Endothelial cell (in vitro differentiated cells): ENCODE measurements around the gene NXN. TPM values are rescaled to one million over a fixed set of nuclear protein-coding genes. Genes with fewer than 3 reads are reported as not detected.

Experiments
- DNase-seq: peaks from one replicate; pipeline ENCODE4 v3.0.0; 2021; ENCODE audit warnings: low spot score
- H3K27ac Mint-ChIP-seq: one replicate; pipeline ENCODE4 v1.8.0; 2021; ENCODE audit warnings: mixed read lengths, inconsistent platforms; ENCODE audit not compliant: unreplicated experiment
- H3K27me3 Mint-ChIP-seq: one replicate; pipeline ENCODE4 v1.8.0; 2021; ENCODE audit warnings: mild to moderate bottlenecking, moderate library complexity, mixed read lengths, inconsistent platforms; ENCODE audit not compliant: unreplicated experiment
- H3K36me3 Mint-ChIP-seq: one replicate; pipeline ENCODE4 v1.8.0; 2021; ENCODE audit warnings: mild to moderate bottlenecking, low read depth, mixed read lengths, inconsistent platforms; ENCODE audit not compliant: unreplicated experiment
- H3K4me1 Mint-ChIP-seq: one replicate; pipeline ENCODE4 v1.8.0; 2021; ENCODE audit warnings: mild to moderate bottlenecking, mixed read lengths, inconsistent platforms; ENCODE audit not compliant: unreplicated experiment
- H3K4me3 Mint-ChIP-seq: one replicate; pipeline ENCODE4 v1.8.0; 2021; ENCODE audit warnings: mild to moderate bottlenecking, mixed read lengths, inconsistent platforms; ENCODE audit not compliant: unreplicated experiment
- H3K9me3 Mint-ChIP-seq: one replicate; pipeline ENCODE4 v1.8.0; 2021; ENCODE audit warnings: mixed read lengths, inconsistent platforms; ENCODE audit not compliant: unreplicated experiment
- total RNA-seq: library from RNA; stranded (reverse); fragmentation: NEBNext Ultra II Directional; extraction: Animal tissue kit (Norgen Biotek cat#: 25700); gene quantifications from one replicate; pipeline ENCODE4 v1.2.1, GENCODE V29; 2021; ENCODE audit not compliant: unreplicated experiment
- TF ChIP-seq, protein P1 (sequence below): fragments of 200-600 bp; sonication (generic); IDR thresholded peaks from one replicate; pipeline ENCODE4 v1.5.0; 2021; ENCODE audit warnings: antibody characterized with exemption; ENCODE audit not compliant: unreplicated experiment

The NXN gene
- total RNA-seq, 1 donor from 2014 or later: 53.9 TPM

DNA sequence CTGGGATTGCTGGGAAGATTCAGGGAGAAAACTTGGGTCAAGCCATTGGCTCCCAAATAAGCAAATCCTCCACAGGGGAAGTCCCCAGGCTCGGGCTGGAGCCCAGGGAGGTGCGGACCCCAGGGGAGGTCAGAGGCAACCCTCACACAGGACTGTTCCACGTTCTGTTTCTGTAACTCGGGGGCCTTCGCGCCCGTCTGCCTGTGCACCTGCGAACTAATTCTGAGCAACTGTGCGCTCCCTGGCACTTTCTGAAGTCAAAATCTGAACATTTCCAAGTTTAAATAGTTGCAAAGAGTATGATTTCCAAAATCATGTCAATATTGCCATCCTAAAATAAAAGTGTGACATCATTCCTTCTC, 34.1 kb upstream of the NXN start:
- DNase-seq: no peak
- H3K36me3 Mint-ChIP-seq: no peaks in the 10 kb centered on the region
- H3K9me3 Mint-ChIP-seq: no peaks in the 10 kb centered on the region
- no peak overlapping the region for H3K27ac Mint-ChIP-seq
- H3K27me3 Mint-ChIP-seq: peaks cover 6% of the 10 kb centered on the region
- TF ChIP-seq, protein P1, sequence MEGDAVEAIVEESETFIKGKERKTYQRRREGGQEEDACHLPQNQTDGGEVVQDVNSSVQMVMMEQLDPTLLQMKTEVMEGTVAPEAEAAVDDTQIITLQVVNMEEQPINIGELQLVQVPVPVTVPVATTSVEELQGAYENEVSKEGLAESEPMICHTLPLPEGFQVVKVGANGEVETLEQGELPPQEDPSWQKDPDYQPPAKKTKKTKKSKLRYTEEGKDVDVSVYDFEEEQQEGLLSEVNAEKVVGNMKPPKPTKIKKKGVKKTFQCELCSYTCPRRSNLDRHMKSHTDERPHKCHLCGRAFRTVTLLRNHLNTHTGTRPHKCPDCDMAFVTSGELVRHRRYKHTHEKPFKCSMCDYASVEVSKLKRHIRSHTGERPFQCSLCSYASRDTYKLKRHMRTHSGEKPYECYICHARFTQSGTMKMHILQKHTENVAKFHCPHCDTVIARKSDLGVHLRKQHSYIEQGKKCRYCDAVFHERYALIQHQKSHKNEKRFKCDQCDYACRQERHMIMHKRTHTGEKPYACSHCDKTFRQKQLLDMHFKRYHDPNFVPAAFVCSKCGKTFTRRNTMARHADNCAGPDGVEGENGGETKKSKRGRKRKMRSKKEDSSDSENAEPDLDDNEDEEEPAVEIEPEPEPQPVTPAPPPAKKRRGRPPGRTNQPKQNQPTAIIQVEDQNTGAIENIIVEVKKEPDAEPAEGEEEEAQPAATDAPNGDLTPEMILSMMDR: no peak
- no peak overlapping the region for H3K4me3 Mint-ChIP-seq
- no peaks in the 10 kb centered on the region for H3K4me1 Mint-ChIP-seq

DNA sequence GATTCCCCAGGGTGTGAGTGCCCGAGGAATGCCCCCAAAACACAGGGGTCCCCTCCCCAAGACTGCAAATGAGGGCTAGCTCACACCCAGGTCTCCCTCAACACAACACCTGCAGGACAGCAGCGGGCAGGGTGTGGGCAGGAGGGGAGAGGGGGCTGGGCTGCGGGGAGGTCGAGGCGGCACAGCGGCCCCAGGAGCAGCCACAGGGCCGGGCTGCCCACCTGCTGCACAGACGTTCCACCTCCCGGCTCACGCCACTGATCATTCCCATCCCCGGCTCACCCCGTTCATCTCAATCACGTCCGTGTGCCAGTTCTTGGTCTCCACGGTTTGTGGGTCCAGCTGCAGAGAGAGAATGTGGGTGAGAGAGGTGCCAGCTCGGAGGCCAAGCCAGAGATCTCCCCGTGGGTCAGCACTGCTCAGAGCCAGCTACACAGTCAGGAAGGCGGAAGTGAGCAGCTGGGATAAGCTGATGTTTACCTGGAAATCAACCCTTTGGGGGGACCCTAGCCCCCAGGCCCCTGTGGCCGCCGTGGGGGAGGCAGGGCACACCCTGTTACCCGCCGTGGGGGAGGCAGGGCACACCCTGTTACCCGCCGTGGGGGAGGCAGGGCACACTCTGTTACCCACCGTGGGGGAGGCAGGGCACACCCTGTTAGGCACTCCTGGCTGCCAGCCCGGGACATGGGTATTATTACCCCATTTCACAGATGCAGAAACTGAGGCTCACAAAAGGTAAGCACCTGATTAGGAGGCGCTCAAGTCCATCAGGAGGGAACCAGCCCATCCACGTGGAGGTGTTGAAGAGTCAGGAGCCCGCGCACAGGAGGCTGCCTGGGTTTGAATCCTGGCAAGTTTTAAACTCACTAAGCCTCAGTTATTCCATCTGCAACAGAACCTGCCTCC, 33.5 kb upstream of the NXN start:
- no peak for DNase-seq
- Mint-ChIP-seq H3K9me3 (no peaks in the 10 kb centered on the region), H3K27ac (no peak overlapping the region), H3K4me3 (no peak overlapping the region), H3K4me1 (no peaks in the 10 kb centered on the region), H3K36me3 (peaks cover 2% of the 10 kb centered on the region), H3K27me3 (peaks cover 3% of the 10 kb centered on the region)
- TF ChIP-seq, protein P1: no peak

DNA sequence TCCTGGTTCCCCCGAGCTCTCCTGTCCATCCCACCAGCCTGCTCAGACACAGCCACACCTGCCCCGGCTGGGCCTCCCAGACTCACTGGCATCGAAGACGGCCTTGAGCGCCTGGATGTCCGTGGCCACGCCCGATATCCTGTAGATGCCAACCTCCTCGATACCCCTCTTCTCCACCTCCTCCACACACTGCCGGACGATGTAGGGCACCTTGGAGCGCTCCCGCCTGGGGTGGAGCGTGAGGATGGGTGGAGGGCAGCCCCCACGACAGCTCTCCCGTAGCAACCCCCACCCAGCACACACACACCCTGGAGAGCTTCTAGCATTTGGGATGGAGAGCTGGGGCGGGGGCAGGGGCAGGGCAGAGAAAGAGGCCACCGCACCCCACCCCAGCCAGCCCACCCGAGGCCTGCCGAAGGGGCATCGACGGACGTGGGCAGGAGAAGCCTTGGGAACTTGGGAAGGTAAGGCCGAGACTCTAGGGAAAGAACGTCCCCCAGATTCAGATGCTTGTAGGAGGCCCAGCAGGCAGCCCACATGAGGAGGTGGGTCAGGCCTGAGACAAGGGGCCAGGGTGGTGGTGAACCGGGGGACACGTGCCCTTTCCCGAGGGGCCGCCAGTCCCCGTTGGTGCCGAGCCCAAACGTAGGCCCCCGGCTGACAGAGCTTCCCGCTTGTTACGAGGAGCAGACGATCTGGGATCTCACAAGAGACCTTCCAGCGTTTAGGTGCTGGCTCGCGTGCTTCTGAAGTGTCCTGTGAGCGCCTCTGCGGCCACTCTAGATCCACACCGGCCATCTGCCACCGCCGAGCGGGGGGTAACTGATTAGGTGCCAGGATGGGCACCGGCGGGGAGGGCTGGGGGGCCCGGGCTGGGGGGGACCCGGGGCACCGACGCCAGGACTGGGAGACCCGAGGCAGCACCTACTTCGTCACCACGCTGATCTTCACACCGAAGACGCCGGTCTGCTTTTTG, 32.5 kb upstream of the NXN start:
- TF ChIP-seq, protein P1: no peak
- H3K36me3 Mint-ChIP-seq: peaks cover 3% of the 10 kb centered on the region
- peaks cover 3% of the 10 kb centered on the region for H3K27me3 Mint-ChIP-seq
- no peak overlapping the region for H3K27ac Mint-ChIP-seq
- no peaks in the 10 kb centered on the region for H3K9me3 Mint-ChIP-seq
- no peak for DNase-seq
- H3K4me3 Mint-ChIP-seq: no peak overlapping the region
- H3K4me1 Mint-ChIP-seq: no peaks in the 10 kb centered on the region

DNA sequence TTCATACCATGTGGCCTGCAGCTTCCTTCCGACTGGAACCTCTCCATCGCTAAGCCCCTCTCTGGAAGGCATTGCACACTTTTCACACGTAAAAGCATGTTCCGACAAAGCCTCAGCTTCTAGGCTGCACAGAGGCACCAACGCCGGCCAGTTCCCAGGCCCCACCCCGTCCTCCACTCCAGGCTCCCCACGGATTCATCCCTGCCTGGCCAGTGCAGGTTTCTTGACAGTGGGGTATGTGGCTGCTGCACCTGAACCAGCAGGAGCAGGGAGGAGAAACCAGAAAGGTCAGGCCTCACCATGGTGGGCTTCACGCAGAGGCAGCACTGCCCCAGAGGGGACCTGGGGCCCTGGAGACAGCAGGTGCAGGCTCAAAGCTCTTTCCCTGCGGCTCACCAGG, 31.6 kb upstream of the NXN start:
- Mint-ChIP-seq H3K9me3 (no peaks in the 10 kb centered on the region), H3K36me3 (peaks cover 3% of the 10 kb centered on the region), H3K27ac (no peak overlapping the region)

More for the DNA sequence above, 31.6 kb upstream of the NXN start:
- no peaks in the 10 kb centered on the region for H3K4me1 Mint-ChIP-seq
- TF ChIP-seq, protein P1: no peak
- DNase-seq: no peak
- H3K27me3 Mint-ChIP-seq: peaks cover 3% of the 10 kb centered on the region
- no peak overlapping the region for H3K4me3 Mint-ChIP-seq
